ENCODE data around the gene DAAM2.

Gene DAAM2

DNA sequence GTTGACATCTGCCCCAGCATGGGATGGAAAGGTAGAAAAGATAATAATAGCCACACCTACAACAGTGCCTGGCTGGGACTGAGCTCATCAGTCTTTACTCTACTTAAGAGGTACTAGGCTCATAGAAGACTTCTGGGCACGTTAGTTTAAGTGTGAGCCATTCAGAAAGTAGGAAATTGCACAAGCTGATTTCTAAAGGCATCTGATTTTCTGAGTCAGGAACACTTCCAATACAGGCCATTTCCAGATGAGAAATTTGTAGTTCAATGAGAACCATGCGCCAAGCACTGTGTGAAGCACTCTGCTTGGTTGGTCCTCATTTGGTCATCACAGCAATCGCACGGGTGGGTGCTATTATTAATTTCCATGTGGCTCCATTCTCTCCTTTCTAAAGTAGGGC is 99.8 kb downstream of the DAAM2 start:
- no peak for DNase-seq

DNA sequence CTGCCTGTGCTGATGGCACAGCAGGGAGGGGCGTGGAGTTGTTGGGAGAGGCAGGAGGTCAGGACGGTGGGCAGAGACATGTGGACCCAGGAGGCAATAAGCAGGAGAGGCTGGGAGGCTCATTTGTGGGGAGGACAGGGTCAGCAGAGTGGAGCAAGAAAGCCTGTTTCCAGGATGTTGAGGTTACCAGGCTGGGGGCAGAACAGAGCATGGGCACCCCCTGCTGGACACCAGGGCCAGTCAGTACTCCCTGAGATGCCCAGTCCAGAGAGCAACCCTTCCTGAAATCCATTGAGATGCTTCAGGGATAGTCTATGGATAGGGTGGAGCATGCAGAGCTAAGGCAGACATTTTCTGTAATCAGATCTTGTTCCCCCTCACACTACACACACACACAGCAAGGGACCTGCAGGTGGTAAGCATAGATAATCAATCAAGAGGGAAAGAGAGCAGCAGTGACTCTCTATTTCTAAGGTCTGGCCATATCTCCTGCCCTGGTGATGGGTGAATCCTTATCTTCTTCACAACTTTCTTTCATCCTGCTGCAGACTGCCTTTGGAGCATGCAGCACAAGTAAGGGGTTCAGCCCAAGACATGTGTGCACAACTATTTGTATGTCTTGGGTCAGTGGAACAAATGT is 100.4 kb downstream of the DAAM2 start:
- no peak for DNase-seq

DNA sequence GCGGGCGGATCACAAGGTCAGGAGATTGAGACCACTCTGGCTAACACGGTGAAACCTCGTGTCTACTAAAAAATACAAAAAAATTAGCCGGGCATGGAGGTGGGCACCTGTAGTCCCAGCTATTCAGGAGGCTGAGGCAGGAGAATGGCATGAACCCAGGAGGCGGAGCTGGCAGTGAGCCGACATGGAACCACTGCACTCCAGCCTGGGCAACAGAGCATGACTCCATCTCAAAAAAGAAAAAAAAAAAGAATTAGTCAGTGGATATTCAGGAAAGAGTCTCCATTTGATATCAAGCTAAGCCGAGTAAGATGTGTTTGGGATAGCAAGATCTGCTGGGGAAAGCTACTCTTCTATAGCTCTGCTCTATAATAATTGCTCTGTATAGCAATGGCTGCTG is 101.1 kb downstream of the DAAM2 start:
- DNase-seq: no peak

DNA sequence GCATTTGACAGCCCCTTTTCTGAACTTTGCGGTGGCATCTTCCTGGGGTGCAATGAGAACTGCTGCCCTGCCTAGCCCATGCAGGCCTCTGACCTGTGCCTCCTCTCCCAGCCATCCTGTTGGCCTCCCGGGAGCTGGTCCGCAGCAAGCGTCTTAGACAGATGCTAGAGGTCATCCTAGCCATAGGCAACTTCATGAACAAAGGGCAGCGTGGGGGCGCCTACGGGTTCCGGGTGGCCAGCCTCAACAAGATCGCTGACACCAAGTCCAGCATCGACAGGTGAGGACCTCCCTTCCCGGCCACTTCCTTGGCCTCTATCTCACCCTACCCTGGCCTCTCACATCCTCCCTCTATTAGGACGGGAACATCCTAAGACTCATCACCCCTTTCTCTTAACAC is 104.5 kb downstream of the DAAM2 start:
- no peak for DNase-seq

DNA sequence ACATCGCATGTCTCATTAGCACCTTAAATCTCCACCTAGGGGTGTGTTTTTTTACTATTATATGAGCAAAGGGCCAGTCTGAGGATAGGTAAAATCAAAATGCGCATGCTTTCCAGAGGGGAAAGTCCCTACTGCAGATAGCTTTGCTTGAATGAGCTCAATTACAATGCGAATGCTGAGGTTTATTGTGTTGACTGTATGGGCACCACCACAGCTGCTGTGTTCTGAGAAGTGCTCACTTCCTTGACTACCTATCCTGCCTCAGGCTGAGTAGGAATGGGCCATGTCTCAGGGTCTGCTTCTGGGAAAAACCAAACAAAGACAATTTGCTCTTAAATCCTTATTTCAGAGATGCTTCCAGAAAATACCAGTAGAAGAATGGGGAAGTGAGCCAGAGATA is 105.5 kb downstream of the DAAM2 start:
- no peak for DNase-seq

DNA sequence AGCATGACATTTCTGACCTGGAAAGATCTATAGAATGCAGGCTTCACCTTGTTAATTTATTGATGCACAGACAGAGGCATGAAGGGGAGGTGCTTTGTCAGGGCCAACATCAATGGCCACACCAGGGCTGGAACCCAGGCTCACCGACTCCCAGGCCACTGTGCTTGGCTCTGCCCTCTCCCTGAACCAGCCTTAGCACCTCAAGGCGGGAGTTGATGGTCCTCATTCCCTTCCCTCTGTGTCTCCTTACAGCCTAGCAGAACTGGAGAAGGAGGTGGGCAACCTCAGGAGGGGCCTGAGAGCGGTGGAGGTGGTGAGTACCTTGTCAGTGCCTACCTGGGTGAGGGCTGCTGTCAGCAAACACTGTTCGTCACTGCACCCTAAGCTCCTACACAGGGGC is 106.4 kb downstream of the DAAM2 start:
- DNase-seq: no peak

DNA sequence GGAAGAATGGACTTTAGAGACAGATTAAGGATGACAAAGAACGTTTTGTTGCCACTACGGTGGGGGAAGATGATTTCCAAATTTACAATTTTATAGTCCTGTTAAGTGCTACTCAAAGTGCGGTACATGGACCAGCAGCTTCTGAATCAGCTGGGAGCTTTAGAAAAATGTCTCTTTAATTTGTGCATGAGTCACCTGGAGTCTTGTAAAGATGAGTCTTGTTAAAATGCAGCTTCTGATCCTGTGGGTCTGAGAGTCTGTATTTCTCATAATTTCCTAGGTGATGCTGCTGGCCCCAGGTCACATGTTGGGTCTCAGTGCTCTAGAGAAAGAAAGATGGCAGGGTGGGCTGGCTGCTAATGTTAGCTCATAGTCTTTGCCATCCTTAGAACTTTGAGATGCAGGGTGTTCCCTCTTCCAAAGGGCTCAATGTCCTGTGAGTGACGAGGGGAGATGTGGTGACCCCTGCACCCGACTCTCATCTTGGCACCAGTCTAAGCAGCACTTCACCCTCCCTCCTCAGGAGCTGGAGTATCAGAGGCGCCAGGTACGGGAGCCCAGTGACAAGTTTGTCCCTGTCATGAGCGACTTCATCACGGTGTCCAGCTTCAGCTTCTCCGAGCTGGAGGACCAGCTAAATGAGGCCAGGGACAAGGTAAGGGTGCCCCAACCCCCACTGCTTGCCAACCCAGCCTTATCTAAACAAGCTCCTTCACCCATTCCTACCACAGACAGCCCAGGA is 107.5 kb downstream of the DAAM2 start:
- no peak for DNase-seq

DNA sequence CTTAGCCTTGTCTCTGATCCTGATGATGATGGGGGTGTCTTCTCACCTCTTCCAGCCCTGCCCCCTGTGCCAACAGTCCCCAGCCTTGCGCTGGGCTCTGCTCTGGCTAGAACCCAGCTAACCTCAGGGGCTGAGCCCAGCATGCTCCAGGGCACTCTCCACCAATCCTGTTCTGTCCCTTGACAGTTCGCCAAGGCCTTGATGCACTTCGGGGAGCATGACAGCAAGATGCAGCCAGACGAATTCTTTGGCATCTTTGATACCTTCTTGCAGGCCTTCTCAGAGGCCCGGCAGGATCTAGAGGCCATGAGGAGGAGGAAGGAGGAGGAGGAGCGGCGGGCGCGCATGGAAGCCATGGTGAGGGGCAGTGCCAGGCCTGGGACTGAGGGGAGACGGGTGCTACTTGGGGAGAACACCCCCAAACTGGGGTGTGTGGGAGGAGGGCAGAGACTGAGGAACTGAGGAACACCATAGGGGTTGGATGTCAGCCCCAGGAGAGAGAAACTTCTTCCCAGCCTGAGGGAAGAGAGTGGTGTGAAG is 109.0 kb downstream of the DAAM2 start:
- no peak for DNase-seq

DNA sequence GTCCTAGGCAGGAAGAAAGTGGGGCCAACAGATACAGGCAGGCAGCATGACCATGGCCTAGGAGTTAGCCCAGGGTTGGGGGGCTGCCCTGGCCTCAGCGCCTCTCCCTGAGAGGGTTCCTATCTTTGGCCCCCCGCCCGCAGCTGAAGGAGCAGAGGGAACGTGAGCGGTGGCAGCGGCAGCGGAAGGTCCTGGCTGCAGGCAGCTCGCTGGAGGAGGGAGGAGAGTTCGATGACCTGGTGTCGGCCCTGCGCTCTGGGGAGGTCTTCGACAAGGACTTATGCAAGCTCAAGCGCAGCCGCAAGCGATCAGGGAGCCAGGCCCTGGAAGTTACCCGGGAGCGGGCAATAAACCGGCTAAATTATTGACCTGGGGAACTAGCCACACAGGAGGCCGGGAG is 109.5 kb downstream of the DAAM2 start:
- no peak for DNase-seq

DNA sequence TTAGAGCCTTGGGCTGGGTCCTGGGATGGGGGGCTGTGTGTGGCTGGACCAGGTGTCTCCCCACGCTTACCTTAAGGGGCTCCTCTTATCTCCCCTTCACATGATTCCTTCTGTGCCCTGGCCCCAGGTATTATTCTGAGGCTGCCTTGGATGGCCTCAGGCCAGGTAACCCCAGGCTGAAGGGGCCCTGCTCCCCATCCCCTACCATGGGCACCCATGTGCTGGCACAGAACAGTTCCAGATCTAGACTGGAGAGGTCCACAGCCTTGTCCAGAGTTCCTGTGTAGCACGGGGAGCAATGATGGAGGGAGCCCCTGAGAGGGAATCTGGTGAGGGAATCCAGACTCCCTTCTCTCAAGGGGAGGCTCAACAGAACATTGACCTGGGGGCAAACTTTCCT is 110.0 kb downstream of the DAAM2 start:
- no peak for DNase-seq

DNA sequence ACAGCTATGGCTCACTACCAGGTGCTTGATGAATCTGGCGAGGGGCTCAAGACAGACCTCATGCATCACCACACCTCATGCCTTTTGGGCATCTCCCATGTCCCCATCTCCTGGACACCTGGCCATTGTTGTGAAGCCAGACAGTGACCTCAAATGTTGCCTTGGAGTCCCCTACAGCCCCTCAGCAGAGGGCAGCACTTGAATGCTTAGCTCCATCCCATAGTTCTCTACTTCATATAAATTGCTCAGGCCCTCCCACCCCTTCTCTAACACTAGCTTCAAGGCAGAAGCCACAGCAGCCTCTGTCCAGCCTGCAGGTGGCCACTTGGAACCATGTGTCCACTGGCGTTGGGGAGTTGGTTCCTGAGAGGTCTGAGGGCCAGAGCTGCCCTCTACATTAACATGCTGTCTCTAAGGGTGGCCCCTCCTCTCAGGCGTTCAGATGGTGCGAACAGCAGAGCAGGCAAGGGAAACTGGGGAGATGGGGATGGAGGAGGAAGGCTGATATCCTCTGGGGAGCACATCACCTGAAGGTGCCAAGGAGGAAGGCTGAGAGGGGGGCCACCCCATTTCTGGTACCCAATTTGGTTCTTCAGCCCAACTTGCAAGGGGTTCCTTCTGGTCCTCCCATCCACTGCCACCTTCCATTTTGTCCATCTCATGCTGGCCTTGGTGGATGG is 110.8 kb downstream of the DAAM2 start:
- DNase-seq: no peak

DNA sequence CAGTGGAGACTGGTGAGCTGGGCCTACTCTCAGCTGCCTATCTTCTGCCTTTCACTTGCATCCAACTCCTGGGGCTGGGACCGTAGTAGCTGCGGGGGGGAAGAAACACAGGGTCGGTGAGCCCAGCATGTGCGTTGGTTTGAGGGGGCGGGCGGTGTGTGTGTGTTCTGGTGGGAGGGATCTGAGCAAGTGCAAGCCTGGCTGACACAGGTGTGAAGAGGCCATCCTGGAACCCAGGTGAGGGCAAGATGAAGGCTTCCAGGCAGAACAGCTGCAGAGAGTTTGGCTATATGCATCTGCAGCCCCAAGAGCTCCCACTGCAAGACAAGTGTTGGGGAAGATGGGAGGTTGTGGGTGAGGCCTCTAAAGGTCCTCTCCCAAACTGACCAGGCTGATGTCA is 111.5 kb downstream of the DAAM2 start:
- no peak for DNase-seq

DNA sequence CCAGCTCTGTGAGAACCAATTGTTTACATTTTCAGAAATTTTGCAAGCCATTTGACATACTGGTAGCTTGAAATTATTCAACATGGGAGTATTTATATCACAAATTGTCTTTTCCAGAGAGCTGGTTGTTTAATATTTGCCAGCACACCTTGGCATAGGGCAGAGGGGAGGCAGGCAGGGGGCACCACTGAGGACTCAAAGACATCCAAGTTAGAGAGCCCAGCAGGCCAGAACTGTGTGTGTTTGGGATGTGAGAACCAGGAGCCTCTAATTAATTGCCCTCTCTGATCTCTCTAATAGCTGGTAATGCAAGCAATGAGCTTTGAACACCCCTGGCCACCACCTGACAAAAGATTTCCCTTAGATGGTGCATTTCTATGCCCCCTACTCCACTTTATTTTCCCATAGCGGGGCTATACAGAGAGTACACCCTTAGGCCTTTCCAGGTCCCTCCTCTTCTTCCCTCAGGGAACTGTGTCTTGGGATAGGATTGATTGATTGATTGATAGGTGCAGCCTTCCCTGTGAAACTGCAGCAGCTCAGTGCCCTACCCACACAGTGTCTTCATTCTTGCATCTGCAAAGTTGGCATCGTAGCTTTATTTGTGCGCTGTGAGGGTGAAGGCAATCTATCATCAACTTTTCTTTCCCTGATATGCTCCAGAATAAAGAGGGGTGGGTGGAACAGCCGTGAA is 112.9 kb downstream of the DAAM2 start:
- DNase-seq: no peak

DNA sequence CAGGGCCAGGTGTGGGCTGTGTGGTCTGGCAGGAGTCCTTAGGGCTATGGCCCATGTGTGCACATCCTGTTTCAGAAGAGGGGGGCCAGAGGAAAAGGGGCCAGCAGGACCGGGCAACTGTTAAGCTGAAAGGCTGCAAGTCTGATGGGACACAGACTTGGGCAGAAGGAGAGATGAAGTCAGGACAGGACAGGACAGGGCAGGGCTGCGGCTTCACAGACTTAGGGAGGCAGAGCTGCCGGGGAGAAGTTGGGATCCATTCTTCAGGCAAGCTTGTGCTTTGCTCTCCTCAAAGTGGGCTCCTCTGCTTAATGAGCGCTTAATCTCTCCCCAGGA is 113.4 kb downstream of the DAAM2 start:
- no peak for DNase-seq

DNA sequence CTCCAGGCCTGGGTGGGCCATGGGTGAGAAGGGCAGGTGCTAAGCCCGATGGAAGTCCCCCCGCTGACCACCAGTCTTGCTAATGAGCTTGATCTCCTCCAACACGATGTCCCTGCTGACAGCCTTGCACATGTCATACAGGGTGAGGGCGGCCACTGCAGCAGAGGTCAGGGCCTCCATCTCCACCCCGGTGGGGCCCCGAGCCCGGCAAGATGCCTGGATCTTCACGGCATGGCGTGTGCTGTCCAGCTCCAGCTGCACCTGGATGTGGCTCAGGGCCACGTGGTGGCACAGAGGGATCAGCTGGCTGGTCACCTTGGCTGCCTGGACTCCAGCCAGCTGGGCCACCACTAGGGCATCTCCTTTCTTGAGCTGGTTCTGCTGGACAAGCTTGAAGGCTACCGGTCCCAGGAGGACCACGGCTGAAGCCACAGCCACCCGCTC is 114.2 kb downstream of the DAAM2 start:
- no peak for DNase-seq

DNA sequence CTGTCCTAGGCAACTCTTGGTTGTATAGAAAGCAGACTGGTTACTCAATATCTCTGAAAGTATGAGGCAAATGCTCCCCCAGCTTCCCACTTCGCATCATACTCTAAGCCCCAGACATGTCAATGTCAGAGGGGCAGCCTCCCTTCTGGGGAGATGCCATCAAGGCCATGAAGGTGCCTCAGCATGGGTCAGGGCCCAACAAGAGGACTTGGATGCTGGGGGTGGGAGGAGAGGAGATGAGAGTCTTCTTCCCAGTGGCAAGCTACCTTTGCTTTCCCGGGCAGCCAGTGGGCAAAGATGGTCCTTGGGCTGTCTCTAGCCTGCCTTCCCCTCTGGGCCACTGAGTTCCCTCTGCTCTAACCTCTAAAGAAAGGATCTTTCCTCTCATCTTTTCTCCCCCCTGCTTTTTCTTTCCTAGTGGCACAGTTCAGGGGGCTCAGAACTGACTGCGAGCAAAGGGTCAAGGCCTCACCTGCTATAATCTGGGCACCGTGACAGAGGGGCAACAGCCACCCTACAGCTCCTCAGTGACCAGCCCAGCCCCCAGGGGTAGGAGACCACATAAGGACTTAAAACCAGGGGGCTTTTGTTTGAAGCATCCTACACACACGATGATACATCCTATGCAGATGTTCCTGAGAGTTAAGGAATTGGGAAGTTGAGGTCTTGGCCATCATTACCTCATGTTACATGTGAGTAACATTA is 115.8 kb downstream of the DAAM2 start:
- DNase-seq: no peak

DNA sequence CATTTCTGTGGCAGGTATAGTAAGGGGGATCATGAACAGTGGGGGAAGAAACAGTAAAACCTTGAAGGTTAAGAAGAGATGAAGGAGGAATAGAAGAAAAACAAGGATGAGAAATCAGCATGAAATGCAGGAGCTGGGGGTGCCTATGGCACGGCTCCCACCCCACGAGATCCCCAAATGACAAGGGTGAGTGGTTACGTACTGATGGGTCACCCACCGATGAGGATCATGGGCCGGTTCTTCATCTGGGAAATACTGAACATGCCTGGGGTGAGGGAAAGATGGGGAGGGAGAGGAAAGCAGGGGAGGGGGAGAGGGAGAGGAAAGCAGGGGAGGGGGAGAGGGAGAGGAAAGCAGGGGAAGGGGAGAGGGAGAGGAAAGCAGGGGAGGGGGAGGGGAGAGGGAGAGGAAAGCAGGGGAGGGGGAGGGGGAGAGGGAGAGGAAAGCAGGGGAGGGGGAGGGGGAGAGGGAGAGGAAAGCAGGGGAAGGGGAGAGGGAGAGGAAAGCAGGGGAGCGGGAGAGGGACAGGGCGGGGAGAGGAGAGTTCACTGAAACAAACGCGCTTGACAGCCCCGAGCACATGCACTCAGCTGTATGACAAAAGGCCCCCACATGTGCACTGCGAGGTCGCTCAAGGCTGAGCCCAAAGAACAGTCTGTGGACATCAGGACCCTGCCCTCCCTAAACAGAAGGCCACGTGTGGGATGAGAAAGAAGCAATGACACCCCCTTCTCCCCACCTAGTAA is 116.8 kb downstream of the DAAM2 start:
- no peak for DNase-seq

DNA sequence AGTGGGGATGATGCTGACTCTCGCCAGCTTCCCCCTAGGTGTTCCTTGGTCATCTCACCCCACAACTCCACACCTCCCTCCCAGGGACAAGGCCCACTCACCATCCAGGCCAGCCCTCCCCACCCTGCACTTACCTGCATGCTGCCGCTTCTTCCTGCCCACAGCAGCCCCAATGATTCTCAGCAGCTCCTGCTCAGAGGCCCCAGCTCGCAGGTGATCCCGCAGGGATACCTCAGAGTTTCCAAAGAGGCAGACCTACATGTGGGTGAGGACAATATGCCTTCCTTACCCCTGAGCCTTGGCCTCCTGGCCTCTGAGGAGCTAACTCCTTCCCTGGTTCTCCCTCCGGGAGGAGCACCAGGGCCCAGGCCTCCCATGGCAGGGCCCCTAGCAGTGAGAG is 117.5 kb downstream of the DAAM2 start:
- DNase-seq: no peak

DNA sequence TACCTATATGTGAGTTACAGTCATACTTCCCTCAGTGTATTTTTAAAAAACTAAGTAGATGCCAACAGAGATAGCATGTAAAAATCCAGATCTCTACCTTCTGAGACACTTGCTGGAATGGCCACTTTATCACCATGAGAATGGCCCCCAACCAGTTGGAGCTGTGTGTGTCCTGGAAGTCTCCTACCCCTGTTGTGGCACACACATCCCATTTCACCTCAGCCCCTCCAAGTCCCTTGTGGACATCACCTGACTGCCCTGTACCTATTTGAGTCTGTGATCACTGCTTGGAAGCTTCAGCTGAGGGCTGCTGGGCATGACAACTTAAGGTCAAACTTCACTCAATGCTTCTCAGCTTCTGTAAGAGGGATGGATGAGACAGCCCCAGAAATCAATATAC is 118.0 kb downstream of the DAAM2 start:
- DNase-seq: no peak

DNA sequence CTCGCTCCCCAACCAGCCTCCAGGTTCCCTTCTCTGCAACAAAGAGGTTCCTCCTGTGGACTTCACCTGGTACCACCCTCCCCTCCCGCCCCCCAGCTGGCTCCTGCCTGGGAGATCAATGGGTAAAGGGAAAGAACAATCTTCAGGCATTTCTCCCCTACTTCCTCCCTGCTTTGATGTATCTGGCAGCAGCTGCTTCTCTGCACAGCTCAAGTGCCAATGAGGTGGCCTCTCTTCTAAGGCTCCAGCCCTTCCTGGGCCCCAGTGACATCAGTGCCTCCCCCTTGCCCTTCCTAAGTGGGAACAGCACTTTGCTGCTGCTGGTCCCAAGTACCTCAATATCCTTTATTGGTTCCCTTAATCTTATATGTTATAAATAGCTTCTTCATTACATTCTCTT is 118.6 kb downstream of the DAAM2 start:
- DNase-seq: no peak

DNA sequence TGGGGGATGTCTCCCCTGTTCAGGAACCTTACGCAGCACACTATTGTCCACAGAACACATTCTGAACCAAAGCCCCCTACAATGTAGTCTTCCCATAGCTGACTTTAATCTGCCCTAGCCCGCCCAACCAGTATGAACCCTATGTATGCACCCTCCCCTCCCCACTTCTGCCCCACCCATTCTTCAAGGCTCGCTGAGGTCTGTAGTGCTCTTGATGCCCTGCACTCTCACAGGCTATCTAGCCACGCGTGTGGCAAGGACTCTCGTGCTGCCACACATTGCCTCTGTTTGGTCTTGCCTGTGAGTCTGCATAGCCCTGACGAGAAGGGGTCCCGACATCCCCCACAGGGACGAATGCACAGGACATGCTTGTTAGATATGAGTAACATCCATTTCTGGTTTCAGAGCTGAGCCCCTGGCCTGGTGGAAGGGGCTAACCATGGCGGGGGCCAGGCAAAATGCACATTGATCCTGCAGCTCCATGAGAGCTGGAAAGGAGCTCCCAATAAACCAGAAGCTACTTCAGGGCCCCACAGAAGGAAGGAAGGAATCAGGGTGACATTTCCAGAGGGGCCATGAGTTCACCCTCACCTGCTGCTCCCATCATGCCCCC is 119.4 kb downstream of the DAAM2 start:
- no peak for DNase-seq

DNA sequence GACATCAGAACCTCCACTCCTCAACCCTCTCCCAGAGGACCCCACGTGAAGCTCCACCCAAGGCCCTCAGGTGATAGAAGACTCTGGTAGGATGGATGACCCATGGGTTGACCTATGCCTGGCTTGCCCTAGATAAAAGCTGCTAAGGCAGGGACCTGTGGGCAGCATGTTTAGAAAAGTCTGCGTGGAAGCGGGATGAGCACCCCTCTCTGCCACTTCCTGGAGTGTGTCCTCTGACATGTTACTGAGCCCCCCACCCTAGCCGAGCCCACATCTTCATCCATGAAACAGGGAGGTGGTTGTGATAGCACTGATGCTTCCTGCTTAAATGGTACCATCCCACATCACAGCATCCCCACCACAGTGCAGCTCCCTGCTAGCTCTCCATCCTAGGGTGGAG is 120.3 kb downstream of the DAAM2 start:
- DNase-seq: no peak
